ENCODE data around the gene DTNBP1.

DTNBP1 gene

DNA sequence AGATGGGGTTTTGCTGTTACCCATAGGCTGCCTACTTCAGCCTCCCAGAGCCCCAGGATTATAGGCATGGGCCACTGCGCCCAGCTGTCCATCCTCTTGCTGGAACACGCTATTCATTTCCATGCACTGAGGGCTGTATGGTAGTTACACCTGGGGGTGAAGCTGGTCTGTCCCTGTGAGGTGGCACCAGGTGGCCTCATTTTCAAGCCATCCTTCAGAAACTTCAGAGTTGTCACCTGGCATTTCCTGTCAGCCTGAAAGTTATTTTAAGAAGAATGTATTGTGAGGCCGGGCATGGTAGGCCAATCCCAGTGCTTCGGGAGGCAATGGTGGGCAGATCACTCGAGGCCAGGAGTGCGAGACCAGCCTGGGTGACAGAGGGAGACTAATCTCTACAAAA lies 147.6 kb downstream of the DTNBP1 start:
- no peak for DNase-seq (ENCODE audit: low read depth)

DNA sequence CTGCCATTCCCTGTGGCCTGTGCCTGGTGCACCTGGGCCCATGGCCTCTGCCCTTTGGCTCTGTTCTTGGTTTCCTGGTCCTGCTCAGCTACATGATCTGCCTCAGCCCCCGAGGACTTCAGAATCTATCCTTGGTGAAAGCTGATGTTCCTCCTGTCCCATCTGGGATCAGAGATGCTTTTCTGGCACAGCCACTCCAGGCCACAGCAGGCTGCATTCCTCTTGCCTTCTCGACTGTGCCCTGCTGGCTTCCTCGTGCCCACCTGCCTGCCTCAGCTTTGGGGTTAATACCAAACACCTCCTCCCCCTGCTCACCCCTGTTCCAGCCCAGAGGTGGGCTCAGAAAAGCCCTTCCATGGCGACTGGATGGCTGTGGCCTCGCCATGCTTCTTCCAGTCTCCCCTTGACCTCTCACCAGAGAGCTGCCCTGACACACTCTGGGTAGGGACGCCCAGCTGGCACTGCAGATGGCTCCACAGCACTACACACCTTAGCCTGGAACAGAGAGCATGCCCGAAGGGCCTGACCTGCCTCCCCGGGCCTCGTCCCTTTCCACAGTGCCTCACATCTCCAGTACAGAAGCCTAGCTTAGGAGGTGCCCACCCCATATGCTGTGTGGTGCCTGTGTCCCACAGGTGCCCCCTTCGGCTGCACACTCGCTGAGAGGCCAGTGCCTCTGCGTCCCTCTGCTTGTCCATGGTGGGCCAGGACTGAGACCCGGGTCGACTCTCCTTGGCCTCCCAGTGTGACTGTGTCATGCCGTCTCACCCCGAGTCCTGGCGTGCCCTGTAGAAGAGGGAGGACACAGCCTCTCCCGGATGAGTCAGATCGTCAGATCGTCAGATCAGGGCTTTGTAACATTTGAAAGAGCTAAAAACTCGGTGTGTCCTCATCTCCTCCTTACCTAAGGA lies 148.8 kb downstream of the DTNBP1 start:
- DNase-seq (ENCODE audit: low read depth) = no peak

DNA sequence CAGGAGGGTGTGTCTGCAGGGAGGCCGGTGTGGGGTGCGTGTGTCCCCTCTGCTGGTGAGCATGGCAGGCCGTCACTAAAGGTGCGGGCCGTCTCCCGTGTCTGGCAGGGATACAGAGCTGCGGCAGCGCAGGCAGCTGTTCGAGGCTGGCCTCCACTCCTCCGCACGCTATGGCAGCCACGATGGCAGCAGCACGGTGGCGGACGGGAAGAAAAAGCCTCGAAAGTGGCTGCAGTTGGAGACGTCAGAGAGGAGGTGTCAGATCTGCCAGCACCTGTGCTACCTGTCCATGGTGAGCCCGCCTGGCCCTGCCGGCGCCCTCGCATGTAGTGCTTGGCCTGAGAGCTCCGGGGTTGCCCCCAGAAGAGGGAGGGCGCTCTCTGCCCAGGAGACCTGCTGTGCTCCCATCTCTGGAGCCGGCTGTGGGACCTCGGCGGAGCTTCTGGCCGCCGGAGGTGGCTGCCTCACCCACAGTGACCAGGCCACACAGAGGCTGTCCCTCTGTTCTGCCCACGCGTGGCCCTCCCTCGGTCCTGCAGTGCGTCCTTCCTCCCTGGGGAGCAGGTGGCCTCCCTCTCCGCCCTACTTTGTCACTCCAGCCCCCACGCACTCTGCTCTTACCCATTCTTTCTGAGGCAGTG lies 149.6 kb downstream of the DTNBP1 start:
- DNase-seq (ENCODE audit: low read depth) = no peak

DNA sequence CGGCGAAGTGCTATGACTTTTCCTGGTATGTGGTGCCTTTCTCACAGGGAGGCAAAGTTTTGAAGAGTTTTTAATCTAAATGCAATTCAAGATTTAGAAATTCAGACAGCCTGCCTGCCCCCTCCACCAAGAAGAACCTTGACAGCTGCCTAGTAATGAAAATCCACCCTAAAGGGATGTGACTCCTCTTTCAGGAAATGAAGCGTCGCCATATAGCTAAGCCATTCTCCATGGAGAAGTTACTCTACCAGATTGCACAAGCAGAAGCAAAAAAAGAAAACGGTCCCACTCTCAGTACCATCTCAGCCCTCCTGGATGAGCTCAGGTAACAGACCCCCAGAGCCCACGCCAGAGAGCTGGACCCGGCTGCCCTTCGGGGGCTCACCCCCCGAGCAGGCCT lies 150.1 kb downstream of the DTNBP1 start:
- DNase-seq (ENCODE audit: low read depth) = no peak

DNA sequence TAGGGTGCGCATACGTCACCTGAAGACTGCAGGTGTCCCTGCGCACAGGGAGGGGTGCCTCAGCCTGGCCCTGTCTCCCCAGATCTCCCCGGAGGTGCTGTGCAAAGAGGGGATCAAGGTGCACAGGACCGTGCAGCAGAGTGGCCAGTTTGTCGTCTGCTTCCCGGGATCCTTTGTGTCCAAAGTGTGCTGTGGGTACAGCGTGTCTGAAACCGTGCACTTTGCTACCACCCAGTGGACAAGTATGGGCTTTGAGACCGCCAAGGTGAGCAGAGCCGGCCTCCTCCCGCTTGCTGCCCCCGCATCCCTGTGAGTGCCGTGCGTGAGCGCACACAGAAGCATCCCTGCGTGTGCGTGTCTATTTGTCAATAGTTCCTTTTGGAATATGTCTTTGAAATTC lies 150.7 kb downstream of the DTNBP1 start:
- no peak for DNase-seq (ENCODE audit: low read depth)

DNA sequence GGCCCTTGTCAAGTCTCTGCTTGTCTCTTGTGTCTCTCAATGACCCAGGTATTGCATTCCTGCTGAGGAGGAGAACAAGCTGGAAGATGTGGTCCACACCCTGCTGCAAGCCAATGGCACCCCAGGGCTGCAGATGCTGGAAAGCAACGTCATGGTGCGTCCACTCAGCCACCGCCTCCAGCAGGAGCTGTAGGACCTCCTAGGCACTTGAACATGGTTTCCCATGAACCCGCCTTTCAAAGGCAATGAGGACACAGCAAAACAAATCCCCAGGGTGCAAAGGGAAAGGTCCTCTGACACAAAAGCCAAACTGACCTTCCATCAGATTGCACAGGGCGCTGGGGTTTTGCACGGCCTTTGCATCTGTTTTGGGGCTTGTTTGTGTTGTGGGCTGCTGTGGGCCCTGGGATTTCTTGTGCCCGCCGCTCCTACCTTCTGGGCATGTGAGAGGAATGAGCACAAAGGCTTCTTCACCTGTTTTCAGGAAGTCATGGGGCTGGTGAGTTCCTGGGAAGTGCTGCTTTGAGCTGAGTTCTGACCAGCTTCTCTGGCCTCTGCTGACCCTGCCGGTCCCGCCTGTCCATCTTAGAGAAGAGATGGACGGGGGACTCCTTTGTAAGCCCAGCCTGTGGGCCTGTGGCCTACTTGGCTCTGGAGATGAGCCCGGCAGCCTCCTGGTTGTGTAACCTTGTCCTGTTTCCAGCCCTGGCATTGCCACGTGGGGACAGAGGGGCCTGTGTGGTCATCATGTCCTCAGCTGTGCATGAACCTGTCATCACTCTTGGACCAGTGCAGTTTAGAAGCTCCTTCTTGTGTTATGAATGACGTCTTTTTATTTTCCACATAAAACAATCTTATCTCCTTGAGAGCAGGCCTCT lies 151.3 kb downstream of the DTNBP1 start:
- DNase-seq (ENCODE audit: low read depth) = no peak

DNA sequence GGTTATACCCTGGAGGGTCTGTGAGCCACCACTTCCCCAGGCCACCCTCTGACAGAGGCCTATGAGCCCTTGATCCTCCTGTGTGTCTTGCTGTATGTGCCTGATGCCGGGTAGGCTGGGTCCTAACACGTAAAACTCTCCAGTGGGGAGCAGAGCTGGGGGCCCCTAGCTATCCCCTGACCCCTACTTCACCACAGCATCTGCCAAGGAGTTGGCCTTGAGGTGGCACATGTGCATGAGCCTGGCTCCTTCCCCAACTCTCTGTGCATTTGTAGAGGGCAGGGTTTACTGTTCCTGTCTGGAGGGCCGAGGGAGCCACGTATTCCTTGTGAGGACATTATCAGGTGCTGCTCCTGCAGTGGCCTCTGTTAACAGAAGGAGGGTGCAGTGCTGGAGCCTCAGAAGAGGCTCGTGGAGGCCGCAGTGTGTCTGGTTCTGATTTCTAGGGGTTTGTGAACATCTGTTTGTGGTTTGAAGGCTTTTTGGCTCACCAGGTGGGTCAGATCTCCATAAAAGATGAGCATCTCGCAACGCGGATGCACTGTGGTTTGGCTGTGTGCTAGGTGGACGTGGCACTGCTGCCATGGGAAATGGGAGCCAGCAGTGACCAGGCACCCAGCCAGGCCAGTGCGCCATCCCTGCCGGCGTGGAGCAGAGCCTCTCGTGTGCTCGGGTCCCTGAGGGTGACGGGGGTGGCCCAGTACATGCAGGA lies 152.1 kb downstream of the DTNBP1 start:
- DNase-seq (ENCODE audit: low read depth) = no peak

DNA sequence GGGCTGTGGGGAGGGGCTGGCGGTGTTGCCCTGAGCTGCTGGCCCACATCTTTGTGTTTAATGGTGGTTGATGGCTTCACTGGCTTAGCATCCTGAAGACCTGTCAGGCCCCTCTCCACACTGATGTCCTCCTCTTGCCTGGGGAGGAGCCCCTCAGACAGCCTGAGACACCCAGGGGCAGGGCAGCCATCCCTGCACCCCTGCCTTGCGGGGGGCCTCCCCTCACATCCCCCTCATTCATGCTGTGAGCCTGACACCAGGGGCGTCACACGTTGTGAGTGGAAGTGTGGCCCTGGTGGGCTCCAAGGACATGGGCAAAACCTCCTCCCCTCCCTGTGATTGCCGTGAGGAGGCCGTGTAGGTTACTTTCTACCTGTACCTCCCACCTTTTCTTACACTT lies 152.7 kb downstream of the DTNBP1 start:
- no peak for DNase-seq (ENCODE audit: low read depth)

DNA sequence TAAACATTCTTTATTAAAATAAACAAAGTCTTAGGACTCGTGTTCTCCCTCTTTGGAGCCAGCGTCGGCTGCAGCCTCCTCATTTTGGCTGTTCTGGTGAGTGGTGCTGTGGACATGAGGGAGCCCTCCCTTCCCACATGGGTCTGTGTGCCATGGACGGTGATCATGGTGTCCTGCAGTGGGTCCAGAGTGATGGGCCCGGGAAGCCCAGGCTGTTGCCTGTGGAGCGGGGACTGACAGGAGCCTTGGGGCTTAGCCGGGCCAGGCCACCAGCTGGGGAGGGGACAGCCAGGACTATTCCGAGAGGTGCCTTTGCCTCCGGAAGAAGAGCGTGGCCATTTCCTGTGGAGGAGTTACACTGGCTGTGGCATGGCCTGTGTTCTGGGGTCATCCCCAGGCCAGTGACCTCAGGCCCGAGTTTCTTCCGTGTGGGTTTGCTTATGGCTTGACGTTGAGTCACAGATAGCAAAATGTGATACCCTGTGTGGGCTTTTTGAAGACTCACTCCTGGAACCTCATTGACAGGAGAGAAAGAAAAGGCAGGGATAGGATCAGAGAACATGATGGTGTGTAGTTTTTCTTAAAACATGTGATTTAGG lies 153.4 kb downstream of the DTNBP1 start:
- no peak for DNase-seq (ENCODE audit: low read depth)

DNA sequence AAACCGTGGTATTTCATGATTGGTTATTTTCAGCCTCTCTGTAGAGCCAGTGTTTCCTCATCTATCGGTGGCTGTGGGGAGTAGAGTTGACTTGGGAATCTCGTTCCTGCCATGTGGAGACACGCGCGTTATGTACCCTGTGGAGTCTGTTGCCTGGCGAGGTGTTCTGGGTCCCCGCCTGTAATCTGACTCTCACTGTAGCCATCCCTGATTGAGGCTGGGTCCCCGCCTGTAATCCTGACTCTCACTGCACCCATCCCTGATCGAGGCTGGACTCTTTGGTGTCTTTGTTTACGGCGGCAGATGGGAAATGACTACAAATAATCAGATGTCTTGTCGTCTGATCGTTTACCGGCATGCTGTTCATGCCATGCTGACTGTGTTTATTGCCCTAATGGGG lies 153.9 kb downstream of the DTNBP1 start:
- no peak for DNase-seq (ENCODE audit: low read depth)

DNA sequence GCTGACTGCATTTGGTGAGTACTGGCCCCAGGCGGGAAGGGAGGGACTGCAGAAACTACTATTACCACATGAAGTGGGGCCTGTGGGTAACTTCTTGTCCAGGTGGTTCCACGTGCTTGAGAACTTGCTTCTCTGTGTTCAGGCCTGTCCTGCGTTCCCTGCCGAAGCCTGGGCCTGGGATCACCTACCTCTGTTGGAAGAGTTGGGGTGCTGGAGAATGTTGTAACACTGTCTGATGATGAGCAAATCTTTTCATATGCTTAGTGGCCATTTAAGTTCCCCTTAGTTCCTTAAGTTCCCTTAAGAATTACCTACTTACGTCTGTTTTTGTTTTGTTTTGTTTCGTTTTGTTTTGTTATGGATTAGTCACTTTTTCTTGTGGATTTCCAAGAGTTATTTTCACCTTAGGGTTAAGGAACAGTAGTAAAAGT lies 154.4 kb downstream of the DTNBP1 start:
- no peak for DNase-seq (ENCODE audit: low read depth)

DNA sequence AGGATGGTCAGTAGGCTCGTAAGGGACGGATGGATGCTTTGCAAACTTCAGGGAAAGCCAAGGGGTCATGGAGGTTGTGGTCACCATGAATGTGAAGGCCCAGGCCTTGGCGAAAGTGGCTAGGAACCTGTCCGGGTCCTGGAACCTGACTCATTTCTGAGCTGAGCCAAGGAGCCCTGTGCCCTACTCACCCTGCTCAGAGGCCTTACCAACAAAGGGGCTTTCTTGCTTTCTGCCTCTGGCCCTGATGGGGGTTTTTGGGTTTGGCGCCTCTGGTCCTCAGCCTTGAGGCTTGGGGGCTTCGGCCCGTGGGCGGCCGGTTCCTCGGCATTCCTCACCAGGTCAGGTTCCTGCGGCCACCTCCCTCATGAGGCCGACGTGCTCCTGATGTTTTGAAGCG lies 155.1 kb downstream of the DTNBP1 start:
- no peak for DNase-seq (ENCODE audit: low read depth)

DNA sequence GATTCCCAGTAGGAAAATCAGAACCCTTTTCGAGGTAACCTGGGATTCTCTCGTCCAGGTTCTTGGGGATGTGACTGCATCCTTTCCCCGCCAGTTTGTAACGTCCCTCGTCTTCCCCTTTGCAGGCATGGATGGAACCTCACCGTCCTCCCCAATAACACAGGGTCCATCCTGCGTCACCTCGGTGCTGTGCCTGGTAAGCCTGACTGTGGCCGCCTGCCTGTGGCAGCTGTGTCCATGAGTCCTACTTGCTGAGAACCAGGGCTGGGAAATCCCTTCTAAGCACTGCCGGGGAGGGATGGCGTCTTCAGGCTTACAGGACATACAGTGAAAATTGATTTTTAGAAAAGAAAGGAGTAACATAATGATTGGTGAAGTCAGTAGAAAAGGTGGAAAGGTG lies 155.6 kb downstream of the DTNBP1 start:
- no peak for DNase-seq (ENCODE audit: low read depth)

DNA sequence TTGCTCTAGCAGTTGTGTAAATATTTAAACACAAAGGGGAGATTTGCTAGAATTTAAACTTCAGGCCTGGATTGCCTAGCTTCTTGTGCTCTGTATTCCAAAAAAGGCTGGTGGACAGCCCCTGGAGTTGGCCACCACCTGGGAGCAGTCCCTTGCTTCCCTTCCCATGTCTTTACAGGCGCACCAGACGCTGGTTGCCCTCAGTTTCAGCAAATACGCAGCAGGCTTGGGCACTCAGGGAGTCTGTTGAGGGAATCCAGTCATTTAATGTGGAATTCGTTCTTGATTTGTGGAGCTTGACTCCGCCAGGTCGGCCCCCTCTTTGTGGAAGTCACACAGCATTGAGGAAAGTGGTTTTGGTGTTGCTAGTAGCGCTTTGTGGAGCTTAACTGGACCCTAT lies 156.8 kb downstream of the DTNBP1 start:
- DNase-seq (ENCODE audit: low read depth) = no peak

DNA sequence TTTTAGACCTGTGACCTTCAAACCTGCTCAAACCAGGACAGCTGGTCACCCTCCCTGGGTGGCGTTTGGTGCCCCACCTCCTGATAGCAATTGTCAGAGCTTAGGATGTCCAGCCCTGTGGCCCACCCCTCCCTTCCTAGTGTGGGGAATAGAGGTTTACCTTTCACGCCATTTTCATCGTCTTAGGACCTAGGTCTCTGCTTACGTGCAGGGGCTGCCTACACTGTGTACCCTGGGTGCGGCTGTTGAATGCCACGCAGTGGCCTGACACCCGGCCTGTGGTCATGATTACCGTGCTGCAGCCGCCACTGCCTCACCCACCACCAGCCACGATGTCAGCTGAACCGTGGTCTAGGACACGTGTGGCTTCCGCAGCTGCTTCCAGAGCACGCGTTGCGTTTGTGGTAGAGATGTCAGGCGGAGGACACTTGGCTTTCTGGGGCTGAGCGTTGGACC lies 157.3 kb downstream of the DTNBP1 start:
- no peak for DNase-seq (ENCODE audit: low read depth)

DNA sequence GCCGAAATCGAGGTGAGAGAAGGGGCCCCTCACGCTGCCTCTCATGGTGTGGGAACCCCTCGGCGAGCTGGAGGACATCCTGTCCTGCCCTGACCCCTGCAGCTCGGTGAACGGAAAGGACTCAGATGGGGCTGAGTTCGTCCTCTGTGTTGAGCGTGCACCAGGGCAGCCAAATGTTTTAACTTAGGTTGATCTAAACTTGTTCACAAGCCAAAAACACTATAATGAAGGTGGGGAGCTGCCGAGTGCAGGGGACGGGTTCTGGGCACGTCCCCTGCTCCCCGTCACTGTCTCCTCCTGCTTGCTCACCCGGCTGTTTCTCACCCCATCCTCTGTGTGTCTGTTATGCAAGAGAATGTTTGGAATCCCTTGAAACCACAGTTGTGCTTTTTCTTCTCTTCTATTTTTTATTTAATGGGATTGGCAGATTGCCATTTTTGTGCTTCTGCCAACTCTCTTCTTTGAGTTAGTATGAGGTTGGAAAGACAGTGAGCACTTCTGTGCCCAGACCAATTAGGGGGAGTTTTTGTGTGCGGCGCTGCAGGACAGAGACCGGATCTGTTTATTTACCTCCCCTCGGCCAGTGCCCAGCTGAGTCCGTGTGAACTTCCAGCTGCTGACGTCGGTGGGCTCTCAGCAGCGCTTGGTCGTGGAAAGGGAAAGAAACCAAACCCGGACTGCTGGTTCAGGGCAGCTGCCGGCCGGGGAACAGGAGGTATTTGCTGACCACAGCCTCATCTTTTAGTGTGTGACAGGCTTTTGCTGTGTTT lies 158.1 kb downstream of the DTNBP1 start:
- DNase-seq (ENCODE audit: low read depth) = no peak

DNA sequence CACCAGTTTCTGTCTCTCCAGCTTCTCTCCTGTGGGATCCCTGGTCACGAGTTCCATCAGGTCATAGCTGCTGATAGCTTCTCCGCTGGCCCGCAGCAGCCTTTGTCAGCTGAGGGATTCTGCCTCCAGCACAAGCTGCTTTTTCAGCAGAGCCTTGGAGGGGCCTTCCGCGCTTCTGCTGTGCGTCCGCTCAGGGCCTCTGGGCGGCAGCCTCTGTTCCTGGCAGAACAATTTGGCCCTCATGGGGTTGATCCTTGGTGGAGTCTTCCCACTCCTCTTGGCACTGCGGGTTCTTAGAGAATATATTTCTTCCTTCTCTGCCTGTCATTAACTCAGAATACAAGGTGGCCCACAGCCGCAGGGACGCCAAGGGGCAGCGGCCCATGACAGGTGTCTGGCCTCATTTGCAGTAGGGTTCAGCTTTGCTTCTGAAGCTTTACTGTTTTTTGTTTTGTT lies 158.8 kb downstream of the DTNBP1 start:
- no peak for DNase-seq (ENCODE audit: low read depth)

DNA sequence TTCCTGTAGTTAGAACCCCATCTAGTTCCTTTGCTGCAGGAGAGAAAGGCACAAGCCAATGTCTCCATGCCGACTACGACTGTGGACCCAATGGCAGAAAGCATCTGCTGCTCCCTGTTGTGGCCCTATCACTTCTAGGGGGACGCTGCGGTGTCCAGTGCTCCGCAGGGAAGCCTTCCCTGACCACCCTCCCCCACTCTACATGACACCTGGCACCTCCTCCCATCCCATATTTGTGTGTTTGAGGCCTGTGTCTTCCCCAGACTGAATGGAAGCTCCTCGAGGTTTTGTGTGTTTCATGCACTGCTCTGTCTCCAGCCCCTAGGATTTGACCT lies 159.5 kb downstream of the DTNBP1 start:
- no peak for DNase-seq (ENCODE audit: low read depth)

DNA sequence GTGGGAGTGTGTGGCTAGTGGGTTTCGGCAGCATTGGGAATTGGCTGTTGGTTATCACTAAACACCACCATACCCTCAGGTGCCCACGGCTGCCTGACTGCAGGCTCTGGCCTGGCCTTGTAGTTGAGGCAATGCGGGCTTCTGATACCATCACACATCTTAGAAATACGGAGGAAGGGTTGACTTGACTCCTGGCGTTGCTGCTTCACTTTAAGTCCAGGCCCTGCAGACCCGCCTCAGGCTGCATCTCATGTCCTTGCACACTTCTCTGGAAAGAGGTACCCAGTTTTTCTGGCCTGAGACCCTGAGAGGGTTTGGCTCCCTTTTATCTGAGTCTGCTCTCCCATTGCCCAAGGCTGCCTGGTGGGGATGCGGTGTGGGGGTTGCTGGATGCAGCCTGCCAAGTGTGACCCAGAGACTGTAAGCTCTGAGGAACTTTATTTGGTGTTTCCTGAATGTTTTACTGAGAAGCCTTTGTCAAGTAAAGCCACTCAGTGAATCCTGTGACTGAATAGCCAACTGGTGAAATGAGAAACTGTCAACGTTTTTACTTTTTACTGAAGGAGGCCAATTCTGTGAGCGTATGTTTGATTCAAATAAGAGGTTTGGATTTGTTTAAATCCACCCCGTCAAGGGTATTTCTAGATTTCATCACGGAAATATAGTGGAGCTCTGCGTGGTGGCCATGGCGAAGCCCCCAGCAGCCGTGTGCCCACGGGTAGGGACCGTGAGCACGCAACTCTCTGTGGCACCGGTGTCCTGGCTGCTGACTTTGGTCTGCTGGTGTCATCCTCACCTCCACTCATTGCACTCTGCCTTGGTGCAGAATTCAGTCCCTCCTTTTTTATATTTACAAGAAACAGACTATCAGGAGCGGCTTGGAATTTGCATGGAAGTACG lies 160.1 kb downstream of the DTNBP1 start:
- no peak for DNase-seq (ENCODE audit: low read depth)
